ENCODE measurements around the gene FAM3D. TPM values are rescaled to one million over a fixed set of nuclear protein-coding genes. Genes with fewer than 3 reads are reported as not detected.
A peak's percentile ranks its signal among the peaks of the same experiment; 100 is the strongest.

Gene FAM3D
- total and polyA plus RNA-seq, 8 donors = 0.32 to 2.1 (median 0.67) TPM

- Histone ChIP-seq H3K27me3 (no peaks in the 10 kb centered on the region), H3K4me1 (no peaks in the 10 kb centered on the region), H3K36me3 (no peaks in the 10 kb centered on the region), H3K4me3 (no peak overlapping the region), H3K27ac (no peak overlapping the region), H3K9me3 (no peaks in the 10 kb centered on the region)
- no peak for FAIRE-seq
- no peak for DNase-seq
- 77 to 83% methylated on average over 6 of the region's 6 CpGs for WGBS, 2 donors
- intact Hi-C loops (cut with DNase I) = no loop called here
- TF ChIP-seq CTCF (IDR thresholded peaks at IDR 0.05) = no peak
- ATAC-seq = no peak
Observed at GRCh38 chr3:58661836-58662420, 4.6 kb downstream of the FAM3D start.

- no peaks in the 10 kb centered on the region for H3K36me3 ChIP-seq
- no peak for DNase-seq
- no peak for TF ChIP-seq CTCF (IDR thresholded peaks at IDR 0.05)
- 73 to 78% methylated on average over 6 of the region's 6 CpGs for WGBS, 2 donors
- FAIRE-seq = no peak
- no peak overlapping the region for H3K4me3 ChIP-seq
- H3K9me3 ChIP-seq = no peaks in the 10 kb centered on the region
- ATAC-seq = no peak
- intact Hi-C loops (cut with DNase I) = no loop called here
- no peak overlapping the region for H3K27ac ChIP-seq
- no peaks in the 10 kb centered on the region for H3K4me1 ChIP-seq
- no peaks in the 10 kb centered on the region for H3K27me3 ChIP-seq
Observed at GRCh38 chr3:58660998-58661397, 5.6 kb downstream of the FAM3D start.

GRCh38 chr3:58659051-58659675, 7.4 kb downstream of the FAM3D start:
- no peak overlapping the region for H3K27ac ChIP-seq
- H3K4me1 ChIP-seq = no peaks in the 10 kb centered on the region
- no peak for FAIRE-seq
- WGBS, 2 donors = 45 to 46% methylated on average over 15 of the region's 15 CpGs
- no peak overlapping the region for H3K4me3 ChIP-seq
- TF ChIP-seq CTCF (IDR thresholded peaks at IDR 0.05) = peak in 2 of 4 donors; percentile 6 to 18
- no peaks in the 10 kb centered on the region for H3K27me3 ChIP-seq
- intact Hi-C loops (cut with DNase I) = no loop called here
- DNase-seq = peak in 2 of 6 donors; percentile 30 to 51
- H3K9me3 ChIP-seq = no peaks in the 10 kb centered on the region
- ATAC-seq = peak; percentile 56 to 79 (median 70)
- no peaks in the 10 kb centered on the region for H3K36me3 ChIP-seq

GRCh38 chr3:58658508-58658907, 8.1 kb downstream of the FAM3D start:
- no peak for DNase-seq
- no peaks in the 10 kb centered on the region for H3K27me3 ChIP-seq
- no peaks in the 10 kb centered on the region for H3K36me3 ChIP-seq
- 82 to 84% methylated on average over 4 of the region's 4 CpGs for WGBS, 2 donors
- ATAC-seq = no peak
- no peaks in the 10 kb centered on the region for H3K9me3 ChIP-seq
- no peak overlapping the region for H3K27ac ChIP-seq
- intact Hi-C loops (cut with DNase I) = no loop called here
- no peak overlapping the region for H3K4me3 ChIP-seq
- no peak for FAIRE-seq
- TF ChIP-seq CTCF (IDR thresholded peaks at IDR 0.05) = no peak
- no peaks in the 10 kb centered on the region for H3K4me1 ChIP-seq

- H3K9me3 ChIP-seq = no peaks in the 10 kb centered on the region
- ATAC-seq (peak in 3 of 4 donors; percentile 52 to 58 (median 54)), DNase-seq (no peak), FAIRE-seq (no peak)
- no peak for TF ChIP-seq CTCF (IDR thresholded peaks at IDR 0.05)
- H3K27me3 ChIP-seq = no peaks in the 10 kb centered on the region
- no peak overlapping the region for H3K4me3 ChIP-seq
- intact Hi-C loops (cut with DNase I) = no loop called here
- no peak overlapping the region for H3K27ac ChIP-seq
- H3K36me3 ChIP-seq = no peaks in the 10 kb centered on the region
- H3K4me1 ChIP-seq = no peaks in the 10 kb centered on the region
- WGBS, 2 donors = 43 to 50% methylated on average over 8 of the region's 8 CpGs
Observed at GRCh38 chr3:58657571-58658141, 8.9 kb downstream of the FAM3D start.
